WTC11 (cell line): Measurements from ENCODE around the gene AKAP13.

Experiments
- TF ChIP-seq, protein P1 (sequence below): fragments of 250-450 bp; sonication (Bioruptor Pico); IDR thresholded peaks from 2 replicates; pipeline ENCODE4 v1.9.0; 2021; ENCODE audit warnings: moderate library complexity, mild to moderate bottlenecking, inconsistent platforms, borderline replicate concordance
- TF ChIP-seq, protein P2 (sequence below): sonication (generic); formaldehyde crosslinking; IDR thresholded peaks from 2 replicates; pipeline ENCODE4 v1.8.0; 2022; ENCODE audit warnings: mild to moderate bottlenecking, missing genetic modification reagents
- TF ChIP-seq, protein P3 (sequence below): sonication (generic); formaldehyde crosslinking; conservative IDR thresholded peaks from 2 replicates; pipeline ENCODE4 v1.8.1; 2023; ENCODE audit warnings: mild to moderate bottlenecking, low read depth, missing genetic modification reagents, moderate library complexity

- TF ChIP-seq, protein P1, sequence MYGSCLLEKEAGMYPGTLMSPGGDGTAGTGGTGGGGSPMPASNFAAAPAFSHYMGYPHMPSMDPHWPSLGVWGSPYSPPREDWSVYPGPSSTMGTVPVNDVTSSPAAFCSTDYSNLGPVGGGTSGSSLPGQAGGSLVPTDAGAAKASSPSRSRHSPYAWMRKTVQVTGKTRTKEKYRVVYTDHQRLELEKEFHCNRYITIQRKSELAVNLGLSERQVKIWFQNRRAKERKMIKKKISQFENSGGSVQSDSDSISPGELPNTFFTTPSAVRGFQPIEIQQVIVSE (CRISPR knock-in tag), result no peak
- TF ChIP-seq, protein P2, sequence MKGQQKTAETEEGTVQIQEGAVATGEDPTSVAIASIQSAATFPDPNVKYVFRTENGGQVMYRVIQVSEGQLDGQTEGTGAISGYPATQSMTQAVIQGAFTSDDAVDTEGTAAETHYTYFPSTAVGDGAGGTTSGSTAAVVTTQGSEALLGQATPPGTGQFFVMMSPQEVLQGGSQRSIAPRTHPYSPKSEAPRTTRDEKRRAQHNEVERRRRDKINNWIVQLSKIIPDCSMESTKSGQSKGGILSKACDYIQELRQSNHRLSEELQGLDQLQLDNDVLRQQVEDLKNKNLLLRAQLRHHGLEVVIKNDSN, result no peak
- TF ChIP-seq, protein P3, sequence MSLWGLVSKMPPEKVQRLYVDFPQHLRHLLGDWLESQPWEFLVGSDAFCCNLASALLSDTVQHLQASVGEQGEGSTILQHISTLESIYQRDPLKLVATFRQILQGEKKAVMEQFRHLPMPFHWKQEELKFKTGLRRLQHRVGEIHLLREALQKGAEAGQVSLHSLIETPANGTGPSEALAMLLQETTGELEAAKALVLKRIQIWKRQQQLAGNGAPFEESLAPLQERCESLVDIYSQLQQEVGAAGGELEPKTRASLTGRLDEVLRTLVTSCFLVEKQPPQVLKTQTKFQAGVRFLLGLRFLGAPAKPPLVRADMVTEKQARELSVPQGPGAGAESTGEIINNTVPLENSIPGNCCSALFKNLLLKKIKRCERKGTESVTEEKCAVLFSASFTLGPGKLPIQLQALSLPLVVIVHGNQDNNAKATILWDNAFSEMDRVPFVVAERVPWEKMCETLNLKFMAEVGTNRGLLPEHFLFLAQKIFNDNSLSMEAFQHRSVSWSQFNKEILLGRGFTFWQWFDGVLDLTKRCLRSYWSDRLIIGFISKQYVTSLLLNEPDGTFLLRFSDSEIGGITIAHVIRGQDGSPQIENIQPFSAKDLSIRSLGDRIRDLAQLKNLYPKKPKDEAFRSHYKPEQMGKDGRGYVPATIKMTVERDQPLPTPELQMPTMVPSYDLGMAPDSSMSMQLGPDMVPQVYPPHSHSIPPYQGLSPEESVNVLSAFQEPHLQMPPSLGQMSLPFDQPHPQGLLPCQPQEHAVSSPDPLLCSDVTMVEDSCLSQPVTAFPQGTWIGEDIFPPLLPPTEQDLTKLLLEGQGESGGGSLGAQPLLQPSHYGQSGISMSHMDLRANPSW (CRISPR knock-in tag), result no peak
Observed at GRCh38 chr15:85491691-85492090, 111.3 kb downstream of the AKAP13 start.
